ENCODE results near the gene SLC25A14.

GRCh38 chrX:130304587-130305368, 34.9 kb upstream of the SLC25A14 start:
- TF ChIP-seq SPI1 (IDR thresholded peaks at IDR 0.05; ENCODE audit: low read depth, low read length), result no peak
- no peak for TF ChIP-seq POLR2A (IDR thresholded peaks at IDR 0.05; ENCODE audit: low read depth, low read length)
